ENCODE results near the gene OR3A2.
"Not testable (repeated sequence)": the region's sequence is repeated elsewhere in the genome, so short reads cannot be mapped to it uniquely, and the experiment has no call there.

OR3A2 gene

GRCh38 chr17:3282901-3283300 is 103.2 kb downstream of the OR3A2 start:
- no peak for FAIRE-seq

- FAIRE-seq = no peak
These were observed 110.0 kb downstream of the OR3A2 start for GRCh38 chr17:3276126-3276525.

GRCh38 chr17:3271072-3271848 is 114.8 kb downstream of the OR3A2 start:
- FAIRE-seq = no peak

GRCh38 chr17:3260600-3260999 is 125.5 kb downstream of the OR3A2 start:
- FAIRE-seq = no peak

GRCh38 chr17:3260163-3260562 is 125.9 kb downstream of the OR3A2 start:
- FAIRE-seq = no peak

GRCh38 chr17:3256575-3256974 is 129.5 kb downstream of the OR3A2 start:
- FAIRE-seq = no peak

GRCh38 chr17:3249013-3249412 is 137.1 kb downstream of the OR3A2 start:
- FAIRE-seq = not testable (repeated sequence)

GRCh38 chr17:3244841-3245240 is 141.3 kb downstream of the OR3A2 start:
- FAIRE-seq = not testable (repeated sequence)

GRCh38 chr17:3241044-3241443 is 145.1 kb downstream of the OR3A2 start:
- not testable (repeated sequence) for FAIRE-seq

- not testable (repeated sequence) for FAIRE-seq
These were observed 147.4 kb downstream of the OR3A2 start for GRCh38 chr17:3238685-3239084.

- FAIRE-seq = not testable (repeated sequence)
These were observed 153.8 kb downstream of the OR3A2 start for GRCh38 chr17:3232300-3232699.
